ENCODE data around the gene QSOX2.

Gene QSOX2, protein sequence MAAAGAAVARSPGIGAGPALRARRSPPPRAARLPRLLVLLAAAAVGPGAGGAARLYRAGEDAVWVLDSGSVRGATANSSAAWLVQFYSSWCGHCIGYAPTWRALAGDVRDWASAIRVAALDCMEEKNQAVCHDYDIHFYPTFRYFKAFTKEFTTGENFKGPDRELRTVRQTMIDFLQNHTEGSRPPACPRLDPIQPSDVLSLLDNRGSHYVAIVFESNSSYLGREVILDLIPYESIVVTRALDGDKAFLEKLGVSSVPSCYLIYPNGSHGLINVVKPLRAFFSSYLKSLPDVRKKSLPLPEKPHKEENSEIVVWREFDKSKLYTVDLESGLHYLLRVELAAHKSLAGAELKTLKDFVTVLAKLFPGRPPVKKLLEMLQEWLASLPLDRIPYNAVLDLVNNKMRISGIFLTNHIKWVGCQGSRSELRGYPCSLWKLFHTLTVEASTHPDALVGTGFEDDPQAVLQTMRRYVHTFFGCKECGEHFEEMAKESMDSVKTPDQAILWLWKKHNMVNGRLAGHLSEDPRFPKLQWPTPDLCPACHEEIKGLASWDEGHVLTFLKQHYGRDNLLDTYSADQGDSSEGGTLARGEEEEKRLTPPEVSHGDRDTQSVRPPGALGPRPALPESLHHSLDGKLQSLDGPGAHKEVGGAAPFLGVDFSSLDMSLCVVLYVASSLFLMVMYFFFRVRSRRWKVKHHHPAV

DNA sequence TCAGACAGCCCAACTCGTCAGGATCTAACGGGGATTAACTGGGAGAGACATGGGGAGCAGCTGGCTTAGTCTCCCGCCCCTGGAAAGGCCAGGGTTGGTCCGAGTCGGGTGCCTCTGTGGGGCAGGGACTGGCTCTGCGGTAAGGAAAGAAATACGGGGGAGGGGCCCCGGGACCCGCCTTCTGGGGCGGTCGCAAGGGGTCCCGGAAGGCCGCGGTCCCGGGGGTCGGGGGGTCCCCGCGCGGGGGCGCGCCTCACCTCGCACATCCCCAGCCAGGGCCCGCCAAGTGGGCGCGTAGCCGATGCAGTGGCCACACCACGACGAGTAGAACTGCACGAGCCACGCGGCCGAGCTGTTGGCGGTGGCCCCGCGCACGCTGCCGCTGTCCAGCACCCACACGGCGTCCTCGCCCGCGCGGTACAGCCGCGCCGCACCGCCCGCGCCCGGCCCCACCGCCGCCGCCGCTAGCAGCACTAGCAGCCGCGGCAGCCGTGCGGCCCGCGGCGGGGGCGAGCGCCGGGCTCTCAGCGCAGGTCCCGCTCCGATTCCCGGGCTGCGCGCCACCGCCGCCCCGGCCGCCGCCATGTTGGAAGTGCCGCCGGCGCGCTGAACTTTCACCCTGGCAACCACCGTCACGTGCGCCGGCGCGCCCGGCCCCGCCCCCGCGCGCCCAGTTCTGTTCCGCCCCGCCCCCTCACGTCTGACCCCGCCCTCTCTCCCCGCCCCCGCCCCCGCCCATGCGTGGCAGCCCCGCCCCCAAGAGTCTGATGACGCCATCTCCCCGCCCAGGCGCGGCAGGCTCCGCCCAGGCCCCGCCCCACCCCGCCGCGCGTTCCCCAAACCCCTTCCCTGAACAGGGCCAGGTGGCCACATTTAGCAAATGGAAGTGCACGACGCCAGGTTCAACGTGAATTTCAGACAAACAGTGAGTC, at the start of gene QSOX2:
QSOX2 (minus strand) TSS at position 594 of the 932 bp plus-strand sequence; CDS start at position 585, 9 bp downstream.
- peak; percentile 88 for DNase-seq

DNA sequence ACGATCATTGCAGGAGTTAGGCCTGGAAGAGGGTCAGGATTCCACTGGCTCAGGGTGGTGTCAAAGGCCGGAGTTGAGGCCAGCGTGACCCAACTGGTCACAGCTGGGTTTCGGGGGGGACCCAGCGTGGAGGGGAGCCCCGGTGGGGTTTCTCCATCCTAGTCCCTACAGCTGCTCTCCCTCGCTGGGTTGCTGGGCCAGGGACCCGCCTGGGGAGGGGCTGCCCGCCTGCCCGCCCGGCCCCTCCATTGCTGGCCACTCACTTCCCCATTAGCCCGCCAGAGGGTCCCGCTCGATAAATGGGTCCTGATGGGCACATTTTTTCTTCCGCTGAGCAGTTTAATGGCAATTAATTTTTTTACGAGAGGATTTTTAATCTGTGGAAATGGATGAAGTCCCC, 49.4 kb upstream of the QSOX2 start:
- no peak for DNase-seq

DNA sequence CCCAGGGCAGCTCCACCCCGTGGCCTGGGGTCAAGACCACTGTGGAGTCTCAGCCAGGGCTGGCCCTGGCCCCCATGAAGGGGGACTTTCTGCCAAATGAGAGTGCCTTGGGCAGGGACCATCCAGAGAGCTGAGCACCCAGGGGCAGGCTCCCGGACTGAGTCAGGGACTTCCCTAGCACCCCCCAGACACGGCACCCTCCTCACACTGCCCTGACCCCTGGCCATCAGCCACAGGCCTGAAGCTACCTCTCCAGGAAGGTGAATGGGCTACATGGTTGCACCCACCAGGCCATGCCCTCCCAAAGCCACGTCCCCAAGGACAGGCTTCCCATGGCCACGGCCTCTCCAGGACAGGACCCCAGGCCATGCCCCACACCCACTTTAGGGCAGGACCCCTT, 48.8 kb upstream of the QSOX2 start:
- DNase-seq = no peak

DNA sequence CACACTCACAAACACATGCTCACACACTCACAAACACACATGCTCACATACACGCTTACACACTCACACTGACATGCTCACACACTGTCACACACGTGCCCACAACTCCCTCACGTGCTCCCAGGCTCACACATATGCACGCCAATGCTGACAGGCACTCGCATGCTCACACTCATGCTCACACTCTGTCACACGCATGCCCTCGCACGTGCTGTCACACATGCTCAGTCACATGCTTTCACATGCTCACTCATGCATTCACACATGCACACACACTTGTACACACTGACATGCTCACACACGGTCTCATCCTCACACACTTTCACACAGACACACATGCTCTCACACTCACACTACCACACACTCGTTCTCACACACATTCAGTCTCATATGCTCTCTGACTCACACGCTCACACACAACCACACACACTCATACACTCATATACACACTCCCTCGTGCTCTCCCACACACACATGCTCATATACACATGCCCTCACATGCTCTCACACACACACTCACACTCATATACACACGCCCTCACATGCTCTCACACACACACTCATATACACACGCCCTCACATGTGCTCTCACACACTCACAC, 48.0 kb upstream of the QSOX2 start:
- DNase-seq = no peak

DNA sequence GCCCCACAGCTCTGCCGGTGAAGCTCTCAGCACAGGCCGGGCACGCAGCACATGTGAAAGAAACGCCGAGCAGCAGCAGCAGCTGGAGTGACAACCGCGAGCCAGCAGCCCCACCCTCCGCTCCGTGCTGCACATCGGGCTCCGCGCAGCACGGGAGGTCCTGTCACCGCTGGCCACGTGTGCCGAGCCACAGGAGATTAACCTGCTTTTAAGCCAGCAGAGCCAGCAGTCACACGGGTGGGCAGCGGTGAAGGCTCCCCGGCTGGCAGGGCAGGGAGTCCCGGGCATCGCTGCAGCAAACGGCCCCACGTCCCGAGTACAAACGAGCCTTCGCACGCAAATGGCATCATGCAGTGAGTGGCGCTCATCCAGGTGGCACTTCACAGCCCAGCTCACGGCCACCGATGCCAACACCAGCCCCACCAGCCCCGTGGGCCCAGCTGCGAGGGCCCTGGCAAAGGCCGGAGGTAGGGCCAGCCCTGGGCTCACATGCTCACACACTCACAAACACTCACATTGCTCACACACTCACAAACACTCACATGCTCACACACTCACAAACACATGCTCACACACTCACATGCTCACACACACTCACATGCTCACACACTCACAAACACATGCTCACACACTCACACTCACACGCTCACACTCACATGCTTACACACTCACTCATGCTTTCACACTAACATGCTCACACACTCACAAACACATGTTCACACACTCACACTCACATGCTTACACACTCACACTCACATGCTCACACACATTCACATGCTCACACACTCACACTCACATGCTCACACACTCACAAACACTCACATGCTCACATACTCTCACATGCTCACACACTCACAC, 47.2 kb upstream of the QSOX2 start:
- no peak for DNase-seq

DNA sequence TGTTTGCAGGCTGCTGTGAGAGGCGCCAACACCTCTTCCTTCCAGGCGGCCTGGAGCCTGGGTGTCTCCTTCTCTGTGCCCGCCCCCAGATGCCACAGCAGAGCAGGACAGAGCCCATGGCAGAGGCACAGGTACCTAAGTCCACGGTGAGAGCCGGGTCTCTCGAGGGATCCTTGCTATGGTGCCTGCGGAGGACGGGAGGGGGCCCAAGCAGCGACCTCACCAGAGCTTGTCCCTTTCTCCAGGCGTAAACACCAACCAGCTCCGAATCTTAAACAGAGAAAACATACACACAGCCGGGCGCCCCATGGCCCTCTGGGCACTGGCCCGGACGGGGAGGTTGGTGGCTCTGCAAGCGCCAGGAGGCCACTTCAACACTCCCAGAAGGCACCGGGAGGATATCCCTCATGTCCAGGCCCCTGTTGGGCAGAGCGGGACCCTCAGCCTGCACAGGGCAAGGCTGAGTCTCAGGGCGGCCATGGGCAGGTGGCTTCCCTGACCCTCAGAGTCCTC, 46.5 kb upstream of the QSOX2 start:
- no peak for DNase-seq

DNA sequence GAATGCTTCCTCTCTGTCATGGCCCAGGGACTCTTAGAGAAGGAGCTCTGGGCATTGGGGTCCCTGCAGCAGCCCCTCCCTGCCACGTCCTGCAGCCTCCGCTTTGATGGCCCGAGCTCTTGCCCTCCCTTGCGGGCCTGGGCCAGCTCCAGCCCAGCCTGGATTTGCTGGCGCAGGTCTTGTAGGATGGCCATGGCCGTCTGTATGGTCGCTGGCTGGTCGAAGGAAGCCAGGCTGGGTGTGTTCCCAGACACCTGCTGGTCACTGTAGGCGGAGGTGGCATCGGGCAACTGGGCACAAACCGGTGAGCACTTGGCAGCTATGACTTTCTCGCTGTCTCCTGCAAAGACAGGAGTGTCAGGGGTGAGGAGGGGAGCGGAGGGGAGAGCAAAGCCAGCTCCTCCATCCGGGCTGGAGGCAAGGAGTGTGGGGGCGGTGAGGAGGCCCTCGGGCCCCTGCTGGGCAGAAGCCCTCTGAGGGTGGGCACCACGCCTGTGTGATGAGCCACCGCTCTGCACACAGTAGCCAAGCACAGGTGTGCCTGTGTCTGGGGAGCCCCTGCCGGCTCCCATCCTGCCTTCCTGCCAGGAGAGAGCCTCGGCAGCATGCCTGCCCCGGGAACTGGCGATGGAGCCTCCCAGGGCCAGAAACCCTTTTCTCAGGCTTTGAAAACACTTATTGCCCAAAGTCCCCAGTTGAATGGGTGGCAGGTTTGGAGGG, 45.9 kb upstream of the QSOX2 start:
- no peak for DNase-seq

DNA sequence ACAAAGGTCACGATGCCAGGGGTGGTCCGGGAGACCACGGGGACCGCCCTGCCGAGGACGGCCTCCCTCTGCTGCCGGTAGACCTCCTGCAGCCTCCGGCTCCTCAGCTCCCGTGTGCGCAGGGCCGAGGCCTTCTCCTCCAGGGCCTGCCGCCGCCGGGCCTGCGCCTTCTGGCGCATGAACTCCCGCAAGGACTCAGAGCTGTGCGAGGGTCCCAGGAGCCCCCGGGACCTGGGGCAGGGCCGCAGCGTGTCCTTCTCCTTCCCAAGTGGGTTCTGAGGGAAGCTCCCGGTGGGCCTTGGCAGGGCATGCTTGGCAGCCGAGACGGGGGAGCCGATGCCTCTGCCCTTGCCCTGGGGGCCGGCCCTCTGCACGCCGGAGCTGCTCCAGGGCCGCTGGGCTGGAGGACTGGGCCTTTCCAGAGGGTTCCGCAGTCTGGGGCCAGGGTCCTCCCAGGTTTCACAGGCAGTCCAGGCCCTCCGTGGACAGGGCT, 44.9 kb upstream of the QSOX2 start:
- no peak for DNase-seq

DNA sequence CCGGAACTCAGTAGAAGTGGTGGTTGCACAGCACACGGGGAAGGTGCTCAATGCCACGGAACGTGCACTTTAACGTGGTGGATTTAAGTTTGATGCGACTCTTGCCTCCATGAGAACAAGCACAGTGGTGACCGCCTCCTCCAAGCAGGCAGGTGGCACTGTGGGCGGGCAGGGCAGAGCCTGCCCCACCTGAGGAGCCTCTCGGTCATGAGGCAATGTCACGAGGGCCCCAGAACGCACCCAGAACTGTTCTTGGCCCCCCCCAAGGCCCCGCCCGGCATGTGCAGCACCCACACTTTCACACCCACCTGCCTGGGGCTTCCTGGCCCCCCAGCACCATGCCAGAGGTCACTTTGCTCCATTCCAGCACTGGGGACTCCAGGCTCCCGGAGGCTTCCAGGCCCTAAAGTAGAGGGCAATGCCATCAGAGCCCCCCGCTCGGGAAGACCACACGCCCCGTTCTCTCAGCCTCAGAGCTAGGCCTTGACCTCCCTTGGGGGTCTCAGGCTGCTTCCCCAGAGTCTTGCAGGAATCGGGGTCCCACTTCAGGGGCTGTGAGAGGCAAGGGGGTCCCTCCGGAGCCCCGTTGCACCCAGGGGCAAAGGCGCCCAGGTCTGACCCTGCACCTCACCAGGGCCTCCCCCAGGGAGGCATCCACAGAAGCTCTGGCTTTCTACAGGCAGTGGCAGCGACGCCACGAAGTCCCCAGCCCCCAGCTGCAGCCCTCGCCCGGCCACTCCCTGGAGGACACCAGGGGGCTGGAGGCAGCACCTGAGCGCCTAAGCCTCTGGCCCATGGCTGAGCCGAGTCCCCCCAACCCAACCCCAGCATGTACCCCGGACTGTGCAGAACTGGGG, 44.3 kb upstream of the QSOX2 start:
- no peak for DNase-seq

DNA sequence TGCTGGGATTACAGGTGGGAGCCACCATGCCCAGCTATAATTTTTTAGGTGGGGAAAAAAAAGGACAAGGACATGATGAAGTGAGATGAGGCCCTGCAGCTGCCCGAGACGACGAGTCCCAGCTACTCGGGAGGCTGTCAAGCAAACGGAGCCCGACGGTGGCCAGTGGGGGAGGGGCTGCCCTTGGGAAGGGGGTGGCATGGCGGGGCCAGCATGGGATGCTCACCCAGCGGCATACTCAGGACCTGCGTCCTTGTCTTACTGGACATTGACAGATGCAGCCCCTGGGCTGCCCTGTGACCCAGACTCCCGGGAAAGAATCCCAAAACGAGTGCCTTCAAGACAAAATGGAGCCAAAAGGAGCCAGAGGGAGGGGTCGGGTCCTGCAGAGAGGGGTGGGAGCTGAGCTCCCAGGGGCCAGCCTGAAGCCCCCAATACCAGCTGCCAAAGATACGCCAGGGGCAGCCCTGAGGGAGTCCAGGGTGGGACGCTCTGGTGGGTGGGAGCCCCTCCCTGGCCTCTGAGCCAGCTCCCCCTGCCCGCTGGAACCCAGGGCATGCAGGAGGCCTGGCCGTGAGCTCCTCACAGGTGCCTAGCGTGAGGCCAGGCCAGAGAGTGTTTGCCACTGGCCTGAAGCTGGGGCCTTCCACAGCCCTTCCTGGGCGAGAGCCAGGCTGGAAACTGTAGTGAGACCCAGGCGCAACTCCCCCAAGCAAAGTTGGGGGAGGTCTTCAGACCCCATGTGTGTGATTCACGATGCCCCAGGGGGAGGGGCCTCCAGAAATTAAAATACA, 42.5 kb upstream of the QSOX2 start:
- DNase-seq = no peak

DNA sequence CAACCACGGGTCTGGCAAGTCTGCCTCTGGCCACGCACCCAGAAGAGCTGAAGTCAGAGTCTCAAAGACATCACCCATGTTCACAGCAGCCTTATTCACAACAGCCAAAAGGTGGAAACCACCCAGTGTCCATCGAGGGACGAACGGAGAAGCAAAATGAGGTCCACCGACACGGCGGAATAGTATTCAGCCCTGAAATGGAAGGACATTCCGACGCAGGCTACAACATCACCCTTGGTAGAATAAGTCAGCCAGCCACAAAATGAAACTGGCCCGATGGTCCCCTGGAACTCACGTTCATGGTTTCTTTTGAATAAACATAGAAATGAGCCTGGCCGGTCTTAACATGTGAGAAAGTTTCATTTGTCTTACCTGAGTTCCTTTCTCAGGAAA, 41.4 kb upstream of the QSOX2 start:
- DNase-seq = no peak

DNA sequence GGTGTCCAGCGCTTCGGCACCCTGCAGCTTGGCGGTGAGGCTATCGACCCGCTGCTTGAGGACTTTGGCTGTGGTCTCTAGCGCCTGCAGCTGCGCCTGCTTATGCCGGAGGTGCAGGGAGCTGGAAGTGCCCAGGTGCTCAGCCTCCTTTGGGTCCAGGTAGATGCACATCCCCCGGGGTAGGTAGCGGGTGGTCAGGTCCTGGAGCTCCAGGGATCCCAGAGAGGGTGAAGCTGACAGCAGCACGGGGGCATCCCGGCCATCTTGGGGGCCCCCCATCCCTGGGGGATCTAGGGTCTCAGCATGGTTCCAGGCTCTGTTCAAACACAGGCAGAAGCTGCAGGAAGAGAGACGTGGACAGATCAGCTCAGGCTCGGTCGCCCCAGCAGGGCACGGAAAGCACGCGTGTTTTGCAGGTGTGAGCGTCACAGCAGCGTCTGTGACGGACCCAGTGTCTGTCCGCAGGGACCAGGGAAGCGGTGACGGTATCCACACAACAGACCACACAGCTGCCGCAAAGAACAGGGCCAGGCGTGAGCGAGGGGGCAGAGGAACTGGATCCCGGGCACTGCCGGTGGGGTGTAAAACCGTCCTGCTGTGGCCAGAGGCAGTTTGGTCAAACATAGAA, 40.9 kb upstream of the QSOX2 start:
- no peak for DNase-seq

DNA sequence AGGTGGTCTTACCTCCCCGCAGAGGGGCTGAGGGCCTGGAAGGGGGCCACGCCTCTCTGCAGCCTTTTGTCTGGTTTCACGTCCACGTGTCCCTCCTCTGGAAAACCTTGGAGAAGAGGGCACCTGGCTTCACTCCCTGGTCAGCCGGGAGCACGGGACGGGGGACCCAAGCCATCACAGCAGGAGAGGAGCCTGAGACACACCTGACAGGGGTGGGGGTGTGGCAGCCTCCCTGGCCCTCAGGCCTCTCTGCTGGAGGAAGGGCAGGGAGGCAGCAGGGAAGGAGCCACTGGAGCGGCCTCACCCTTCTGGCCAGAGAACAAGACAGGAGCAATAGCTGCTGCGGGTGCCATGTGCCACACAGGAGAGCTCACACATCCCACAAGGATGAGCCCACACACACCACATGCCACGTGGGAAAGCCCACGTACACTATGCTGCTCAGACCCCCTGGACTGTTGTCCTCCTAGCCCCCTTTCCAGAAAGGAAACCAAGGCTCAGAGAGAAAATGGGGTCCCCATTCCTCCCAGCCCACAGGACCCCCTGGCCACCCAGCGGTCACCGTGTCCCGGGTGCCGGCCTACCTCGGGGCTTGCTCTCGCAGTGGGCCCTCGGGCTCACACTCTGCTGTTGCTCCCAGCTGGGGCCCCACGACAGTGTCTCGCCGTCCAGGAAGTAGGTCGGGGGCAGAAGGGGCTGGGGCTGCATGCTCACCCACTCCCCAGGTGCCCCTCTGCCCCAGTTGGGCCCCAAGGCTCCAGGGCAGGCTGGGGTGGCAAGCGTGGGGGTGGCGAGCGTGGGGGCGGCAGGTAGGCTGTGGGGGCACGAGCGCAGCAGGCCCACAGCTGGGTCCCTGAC, 40.1 kb upstream of the QSOX2 start:
- DNase-seq = no peak

DNA sequence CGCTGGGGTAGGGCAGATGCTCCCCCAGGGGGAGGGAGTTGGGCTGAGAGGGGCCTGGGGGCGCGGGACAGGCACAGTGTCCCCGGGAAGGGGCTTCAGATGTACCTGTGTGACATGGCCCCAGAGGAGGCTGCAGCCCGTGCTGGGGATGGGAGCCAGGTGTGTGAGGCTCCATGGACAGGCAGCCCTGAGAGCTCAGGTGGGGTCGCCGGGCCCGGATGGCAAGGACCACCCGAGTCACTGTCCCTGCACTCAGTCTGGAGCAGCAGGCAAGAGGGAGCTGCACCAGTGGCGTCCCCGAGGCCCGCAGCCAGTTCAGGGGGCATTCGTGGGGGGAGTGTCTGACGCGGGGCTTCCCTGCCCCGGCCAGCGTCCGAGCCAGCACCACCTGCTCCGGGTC, 39.3 kb upstream of the QSOX2 start:
- DNase-seq = no peak

DNA sequence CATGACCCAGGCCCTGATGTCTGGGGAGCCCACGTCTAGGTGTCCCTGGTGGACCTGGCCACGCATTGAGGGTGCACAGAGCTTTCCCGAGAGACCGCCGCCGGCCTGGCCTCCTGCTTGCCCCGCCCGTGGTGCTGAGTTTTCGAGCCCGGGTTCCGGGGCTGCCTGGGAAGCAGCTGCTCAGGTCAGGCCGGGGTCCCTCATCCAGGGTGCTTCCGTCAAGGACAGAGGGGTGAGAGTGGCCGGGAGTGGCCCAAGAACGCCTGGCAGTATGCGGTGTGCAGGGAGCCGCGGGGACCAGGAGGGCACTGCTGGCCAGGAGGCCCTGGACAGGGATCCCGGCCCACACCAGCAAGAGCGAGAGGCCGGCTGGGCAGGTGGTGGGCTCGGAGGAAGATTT, 38.7 kb upstream of the QSOX2 start:
- no peak for DNase-seq

DNA sequence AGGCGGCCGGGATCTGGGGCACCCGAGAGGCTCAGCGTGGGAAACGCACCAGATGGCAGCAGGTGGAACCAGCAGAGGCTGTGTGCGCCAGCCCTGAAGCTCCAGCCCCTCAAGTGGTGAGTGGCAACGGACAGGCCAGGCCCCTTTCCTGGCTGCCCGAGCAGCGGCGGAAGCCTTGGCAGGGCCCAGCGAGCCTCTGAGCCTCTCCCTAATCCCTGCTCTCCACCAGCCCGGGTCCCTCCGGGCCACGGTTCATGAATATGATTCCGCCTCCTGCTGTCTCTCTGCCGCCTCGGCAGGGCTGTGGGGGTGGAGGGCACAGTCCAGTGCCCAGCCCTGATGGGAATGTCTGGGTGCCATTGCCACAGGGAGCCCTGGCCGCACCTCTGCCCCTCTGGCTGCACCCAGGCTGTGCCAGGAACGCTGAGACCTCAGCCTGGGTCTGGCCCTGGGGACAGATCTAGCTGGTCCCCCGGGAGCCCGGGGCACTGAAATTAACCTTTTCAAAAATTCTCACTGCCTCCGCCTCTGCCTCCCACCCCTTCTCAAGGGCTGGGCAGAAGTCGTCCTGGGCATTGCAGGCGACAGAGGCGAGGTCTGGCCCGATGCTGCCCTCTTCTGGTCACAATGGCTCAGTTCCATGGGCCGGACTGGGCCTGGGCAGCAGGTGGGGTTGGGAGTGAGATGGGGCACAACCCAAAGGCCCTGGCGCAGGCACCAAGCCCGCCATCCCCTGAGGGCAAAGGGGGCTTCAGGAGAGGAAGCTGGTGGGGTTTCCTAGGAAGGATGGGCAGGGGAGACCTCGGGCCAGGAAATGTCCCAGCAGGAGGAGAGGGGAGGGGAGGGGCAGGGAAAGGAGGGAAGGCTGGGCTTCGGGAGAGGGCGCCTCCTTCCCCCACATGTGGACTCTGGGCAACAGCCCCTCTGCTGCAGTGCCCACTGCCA, 38.0 kb upstream of the QSOX2 start:
- peak; percentile 88 for DNase-seq
